Neural cell (in vitro differentiated cells): ENCODE measurements around the gene ARHGEF4. TPM values are rescaled to one million over a fixed set of nuclear protein-coding genes. Genes with fewer than 3 reads are reported as not detected.

Source experiments
- H2AFZ ChIP-seq: fragments of 200-600, 300-800 bp; sonication (generic), shearing (Covaris generic); 2 replicates; pipeline ENCODE4 v1.6.0; 2014; ENCODE audit warnings: low read depth, mild to moderate bottlenecking, antibody characterized with exemption, low read length, moderate library complexity
- H3F3A ChIP-seq: fragments of 200-600 bp; shearing (Covaris generic); 2 replicates; pipeline ENCODE4 v1.6.1; 2016; ENCODE audit warnings: mild to moderate bottlenecking, moderate library complexity, mixed read lengths, antibody characterized with exemption, low read length; ENCODE audit not compliant: insufficient read depth, poor library complexity, severe bottlenecking
- H3K27ac ChIP-seq: fragments of 200-600, 300-800 bp; sonication (generic), shearing (Covaris generic); 2 replicates; pipeline ENCODE4 v1.5.1; 2014; ENCODE audit warnings: mild to moderate bottlenecking, low read length, moderate library complexity
- H3K27me3 ChIP-seq: fragments of 300-800, 200-600 bp; sonication (generic), shearing (Covaris generic); 2 replicates; pipeline ENCODE4 v1.6.0; 2014; ENCODE audit warnings: mild to moderate bottlenecking, low read depth, low read length, moderate library complexity; ENCODE audit not compliant: insufficient read depth
- H3K36me3 ChIP-seq: fragments of 300-800, 200-600 bp; sonication (generic), shearing (Covaris generic); 2 replicates; pipeline ENCODE4 v1.5.1; 2014; ENCODE audit warnings: mild to moderate bottlenecking, antibody characterized with exemption, low read length, moderate library complexity; ENCODE audit not compliant: insufficient read depth
- H3K4me2 ChIP-seq: fragments of 300-800, 200-600 bp; sonication (generic), shearing (Covaris generic); 2 replicates; pipeline ENCODE4 v1.6.0; 2014; ENCODE audit warnings: mild to moderate bottlenecking, low read length
- H3K4me3 ChIP-seq: fragments of 300-800, 200-600 bp; sonication (generic), shearing (Covaris generic); 2 replicates; pipeline ENCODE4 v1.5.1; 2014; ENCODE audit warnings: mild to moderate bottlenecking, low read length, moderate library complexity
- H3K79me2 ChIP-seq: fragments of 200-600 bp; shearing (Covaris generic); replicated peaks from 2 replicates; pipeline ENCODE4 v1.6.0; 2014; ENCODE audit warnings: mild to moderate bottlenecking, low read length, moderate library complexity; ENCODE audit not compliant: insufficient read depth
- H3K9ac ChIP-seq: fragments of 300-800, 200-600 bp; sonication (generic), shearing (Covaris generic); 2 replicates; pipeline ENCODE4 v1.6.1; 2016; ENCODE audit warnings: mild to moderate bottlenecking, low read length, mixed read lengths
- H3K9me2 ChIP-seq: fragments of 200-600 bp; shearing (Covaris generic); 2 replicates; pipeline ENCODE4 v1.6.1; 2016; ENCODE audit warnings: mild to moderate bottlenecking, low read length, mixed read lengths; ENCODE audit not compliant: insufficient read depth
- H3K9me3 ChIP-seq: fragments of 200-600, 300-800 bp; sonication (generic), shearing (Covaris generic); 2 replicates; pipeline ENCODE4 v1.6.1; 2016; ENCODE audit warnings: mild to moderate bottlenecking, mixed run types, low read length, moderate library complexity, mixed read lengths
- H4K20me1 ChIP-seq: fragments of 200-600 bp; shearing (Covaris generic); 2 replicates; pipeline ENCODE4 v1.6.1; 2016; ENCODE audit warnings: mild to moderate bottlenecking, mixed run types; ENCODE audit not compliant: insufficient read depth
- CTCF ChIP-seq: fragments of 450-650 bp; IDR thresholded peaks from 2 replicates; pipeline ENCODE4 v1.5.1; 2014; ENCODE audit warnings: antibody characterized with exemption, mild to moderate bottlenecking, moderate library complexity; ENCODE audit not compliant: poor library complexity, severe bottlenecking
- EP300 ChIP-seq: fragments of 450-650 bp; conservative IDR thresholded peaks from 2 replicates; pipeline ENCODE4 v1.6.1; 2014; ENCODE audit warnings: antibody characterized with exemption, mild to moderate bottlenecking, moderate library complexity; ENCODE audit not compliant: poor library complexity, severe bottlenecking
- EZH2 ChIP-seq: fragments of 200-600, 300-800 bp; shearing (Covaris generic), sonication (generic); IDR thresholded peaks from 2 replicates; pipeline ENCODE4 v1.6.1; 2014; ENCODE audit warnings: antibody characterized with exemption, low read length, borderline replicate concordance, mild to moderate bottlenecking; ENCODE audit not compliant: insufficient read depth, poor library complexity, severe bottlenecking
- RAD21 ChIP-seq: fragments of 450-650 bp; conservative IDR thresholded peaks from 2 replicates; pipeline ENCODE4 v1.6.1; 2014; ENCODE audit warnings: antibody characterized with exemption, mild to moderate bottlenecking, moderate library complexity
- TAF1 ChIP-seq: IDR thresholded peaks from 2 replicates; pipeline ENCODE4 v1.6.1; 2012; ENCODE audit warnings: low read depth
- polyA plus RNA-seq: library from polyadenylated mRNA; depleted of rRNA; stranded (reverse); fragments of >200 nt; gene quantifications from 2 replicates; pipeline ENCODE4 v1.2.3, GENCODE V29; 2014
- TF ChIP-seq, protein P1 (sequence below): IDR thresholded peaks from 2 replicates; pipeline ENCODE4 v1.6.1; 2012; ENCODE audit warnings: borderline replicate concordance

Gene ARHGEF4
- polyA plus RNA-seq, 1 donor from 2014 or later, result 45.9 TPM

DNA sequence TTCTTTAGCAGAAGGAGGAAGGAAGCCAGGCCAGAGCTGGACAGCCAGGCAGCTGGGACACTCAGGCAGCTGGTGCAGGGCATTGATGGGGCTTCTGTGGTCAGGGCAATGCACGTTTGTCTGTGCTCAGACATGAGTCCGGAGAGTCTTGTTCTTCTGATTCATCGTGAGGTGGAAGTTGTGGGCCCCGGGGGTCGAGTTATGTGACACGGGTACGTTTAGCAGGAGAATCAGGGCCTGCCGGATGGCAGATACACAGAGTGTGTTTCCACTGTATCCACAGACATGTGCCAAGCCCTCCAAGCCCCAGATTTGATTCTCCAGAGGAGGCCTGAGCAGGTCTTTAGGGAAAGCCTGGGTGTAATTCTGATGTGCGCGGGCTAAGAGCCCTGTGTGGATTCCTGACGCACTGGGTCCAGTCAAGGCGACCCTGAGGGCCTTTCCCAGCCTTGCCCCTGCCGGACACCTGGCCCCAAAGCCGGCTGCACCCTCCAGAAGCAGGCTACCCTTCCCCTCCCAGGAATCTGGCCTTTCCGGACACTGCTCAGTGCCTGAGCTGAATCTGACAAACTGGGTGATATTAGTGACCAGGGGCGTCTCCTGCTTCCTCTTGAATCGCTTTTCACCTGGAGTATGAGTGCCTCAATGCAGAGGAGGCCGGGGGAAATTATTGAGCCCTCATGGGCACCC lies 10.1 kb downstream of the ARHGEF4 start:
- Histone ChIP-seq H3K4me2 (no peak overlapping the region), H3K27me3 (no peaks in the 10 kb centered on the region), H4K20me1 (no peaks in the 10 kb centered on the region), H3K79me2 (no peaks in the 10 kb centered on the region), H3F3A (no peaks in the 10 kb centered on the region), H3K36me3 (no peaks in the 10 kb centered on the region), H3K9ac (no peak overlapping the region), H3K9me3 (no peaks in the 10 kb centered on the region), H3K4me3 (no peak overlapping the region), H3K9me2 (no peaks in the 10 kb centered on the region), H3K27ac (no peak overlapping the region), H2AFZ (no peak overlapping the region)
- TF ChIP-seq CTCF, result no peak
- TF ChIP-seq, protein P1, sequence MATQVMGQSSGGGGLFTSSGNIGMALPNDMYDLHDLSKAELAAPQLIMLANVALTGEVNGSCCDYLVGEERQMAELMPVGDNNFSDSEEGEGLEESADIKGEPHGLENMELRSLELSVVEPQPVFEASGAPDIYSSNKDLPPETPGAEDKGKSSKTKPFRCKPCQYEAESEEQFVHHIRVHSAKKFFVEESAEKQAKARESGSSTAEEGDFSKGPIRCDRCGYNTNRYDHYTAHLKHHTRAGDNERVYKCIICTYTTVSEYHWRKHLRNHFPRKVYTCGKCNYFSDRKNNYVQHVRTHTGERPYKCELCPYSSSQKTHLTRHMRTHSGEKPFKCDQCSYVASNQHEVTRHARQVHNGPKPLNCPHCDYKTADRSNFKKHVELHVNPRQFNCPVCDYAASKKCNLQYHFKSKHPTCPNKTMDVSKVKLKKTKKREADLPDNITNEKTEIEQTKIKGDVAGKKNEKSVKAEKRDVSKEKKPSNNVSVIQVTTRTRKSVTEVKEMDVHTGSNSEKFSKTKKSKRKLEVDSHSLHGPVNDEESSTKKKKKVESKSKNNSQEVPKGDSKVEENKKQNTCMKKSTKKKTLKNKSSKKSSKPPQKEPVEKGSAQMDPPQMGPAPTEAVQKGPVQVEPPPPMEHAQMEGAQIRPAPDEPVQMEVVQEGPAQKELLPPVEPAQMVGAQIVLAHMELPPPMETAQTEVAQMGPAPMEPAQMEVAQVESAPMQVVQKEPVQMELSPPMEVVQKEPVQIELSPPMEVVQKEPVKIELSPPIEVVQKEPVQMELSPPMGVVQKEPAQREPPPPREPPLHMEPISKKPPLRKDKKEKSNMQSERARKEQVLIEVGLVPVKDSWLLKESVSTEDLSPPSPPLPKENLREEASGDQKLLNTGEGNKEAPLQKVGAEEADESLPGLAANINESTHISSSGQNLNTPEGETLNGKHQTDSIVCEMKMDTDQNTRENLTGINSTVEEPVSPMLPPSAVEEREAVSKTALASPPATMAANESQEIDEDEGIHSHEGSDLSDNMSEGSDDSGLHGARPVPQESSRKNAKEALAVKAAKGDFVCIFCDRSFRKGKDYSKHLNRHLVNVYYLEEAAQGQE, result no peak
- no peak for TF ChIP-seq EP300
- no peak for TF ChIP-seq RAD21
- TF ChIP-seq EZH2, result no peak
- TF ChIP-seq TAF1, result no peak

DNA sequence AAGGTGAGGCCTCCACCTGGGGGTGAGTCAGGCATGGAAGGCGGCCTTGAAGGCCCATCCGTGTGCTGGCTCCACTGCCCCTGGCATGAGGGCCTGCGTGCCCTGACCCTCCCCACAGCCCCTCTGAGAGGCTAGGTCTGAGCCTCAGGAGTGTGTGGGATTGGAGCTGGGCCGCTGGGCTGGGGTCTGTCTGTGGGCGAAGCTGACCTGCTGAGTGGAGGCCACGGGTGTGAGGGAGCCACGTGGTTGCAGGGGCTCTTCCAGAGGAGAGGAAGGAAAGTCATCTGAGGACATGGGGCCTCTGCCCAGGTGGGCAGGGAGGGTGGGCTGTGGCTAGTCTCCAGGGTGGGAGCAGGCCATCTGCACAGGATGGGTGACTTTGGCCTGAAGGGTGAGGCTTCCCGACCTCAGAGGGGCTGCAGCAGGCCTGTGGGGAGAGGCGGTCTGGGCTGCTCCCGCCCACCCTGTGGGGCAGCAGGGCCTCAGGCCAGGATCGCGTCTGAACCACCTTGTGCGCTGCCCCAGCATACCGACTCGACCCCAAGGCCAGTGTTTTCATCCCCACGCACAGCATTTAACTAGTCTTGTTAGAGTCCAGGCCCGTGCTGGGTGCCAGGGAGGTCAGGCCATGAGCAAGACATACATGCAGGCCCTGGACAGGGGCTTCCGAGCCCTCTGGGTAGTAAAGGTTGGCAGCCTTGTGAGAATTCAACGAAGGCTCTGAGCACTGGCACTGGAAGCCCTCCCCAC lies 11.2 kb downstream of the ARHGEF4 start:
- Histone ChIP-seq H3K36me3 (no peaks in the 10 kb centered on the region), H3K9me3 (no peaks in the 10 kb centered on the region), H3K9ac (no peak overlapping the region), H3K4me2 (no peak overlapping the region), H3K79me2 (no peaks in the 10 kb centered on the region), H4K20me1 (no peaks in the 10 kb centered on the region), H3F3A (no peaks in the 10 kb centered on the region), H2AFZ (no peak overlapping the region), H3K4me3 (no peak overlapping the region), H3K27me3 (no peaks in the 10 kb centered on the region), H3K9me2 (no peaks in the 10 kb centered on the region), H3K27ac (no peak overlapping the region)
- no peak for TF ChIP-seq TAF1
